Measurements from ENCODE around the gene TTC33. TPM values are rescaled to one million over a fixed set of nuclear protein-coding genes. Genes with fewer than 3 reads are reported as not detected.
A peak's percentile ranks its signal among the peaks of the same experiment; 100 is the strongest.

TTC33 gene
- polyA plus RNA-seq, 1 experiment, result 12.4 TPM

- Histone ChIP-seq H3K27me3 (ENCODE audit: control insufficient read depth, insufficient read depth, low read length) (no peaks in the 10 kb centered on the region), H3K9me3 (ENCODE audit: control insufficient read depth, insufficient read depth, low read length) (no peaks in the 10 kb centered on the region; the same call in 1 of the 2 replicates), H3K4me3 (ENCODE audit: low read depth, low read length) (peak overlapping the region; percentile 85), H3K27ac (ENCODE audit: low read depth, low read length) (no peak overlapping the region)
- DNase-seq (ENCODE audit: low read depth, low spot score), result no peak
- POLR2A ChIA-PET, result no interaction called here
- no peak for TF ChIP-seq CTCF (IDR thresholded peaks at IDR 0.05; ENCODE audit: low read depth, low read length)
- CTCF ChIA-PET, result interaction anchor here (0.7 to 0.8 kb wide), 2 partner anchors 116 to 1176 kb away, joined by 3 to 5 read pairs; no protein-coding TSS in a partner anchor
Observed at GRCh38 chr5:40754381-40755092, 1.2 kb downstream of the TTC33 start.

GRCh38 chr5:40746703-40747102, 9.1 kb downstream of the TTC33 start:
- H3K4me3 ChIP-seq (ENCODE audit: low read depth, low read length), result no peak overlapping the region
- TF ChIP-seq CTCF (IDR thresholded peaks at IDR 0.05; ENCODE audit: low read depth, low read length), result no peak
- no peak overlapping the region for H3K27ac ChIP-seq (ENCODE audit: low read depth, low read length)
- H3K27me3 ChIP-seq (ENCODE audit: control insufficient read depth, insufficient read depth, low read length), result no peaks in the 10 kb centered on the region
- H3K9me3 ChIP-seq (ENCODE audit: control insufficient read depth, insufficient read depth, low read length), result no peaks in the 10 kb centered on the region
- CTCF ChIA-PET, result interaction anchor here (1.4 to 1.5 kb wide), 3 partner anchors 10 to 132 kb away, joined by 3 to 4 read pairs (median 4); no protein-coding TSS in a partner anchor
- POLR2A ChIA-PET, result no interaction called here
- DNase-seq (ENCODE audit: low read depth, low spot score), result no peak

GRCh38 chr5:40743771-40744170, 12.0 kb downstream of the TTC33 start:
- no peak for TF ChIP-seq CTCF (IDR thresholded peaks at IDR 0.05; ENCODE audit: low read depth, low read length)
- no peaks in the 10 kb centered on the region for H3K27me3 ChIP-seq (ENCODE audit: control insufficient read depth, insufficient read depth, low read length)
- POLR2A ChIA-PET, result no interaction called here
- H3K9me3 ChIP-seq (ENCODE audit: control insufficient read depth, insufficient read depth, low read length), result peaks cover 3% of the 10 kb centered on the region; the same call in 1 of the 2 replicates
- CTCF ChIA-PET, result interaction anchor here (0.7 to 0.9 kb wide), 3 partner anchors 204 to 795 kb away, joined by 3 to 5 read pairs (median 3); no protein-coding TSS in a partner anchor
- DNase-seq (ENCODE audit: low read depth, low spot score), result no peak
- no peak overlapping the region for H3K27ac ChIP-seq (ENCODE audit: low read depth, low read length)
- no peak overlapping the region for H3K4me3 ChIP-seq (ENCODE audit: low read depth, low read length)

- TF ChIP-seq CTCF (IDR thresholded peaks at IDR 0.05; ENCODE audit: low read depth, low read length), result no peak
- ChIA-PET CTCF (interaction anchor here (0.7 to 1.8 kb wide), 5 partner anchors 12 to 1139 kb away, joined by 3 to 5 read pairs (median 4); no protein-coding TSS in a partner anchor), POLR2A (no interaction called here)
- H3K4me3 ChIP-seq (ENCODE audit: low read depth, low read length), result no peak overlapping the region
- H3K27ac ChIP-seq (ENCODE audit: low read depth, low read length), result no peak overlapping the region
- H3K9me3 ChIP-seq (ENCODE audit: control insufficient read depth, insufficient read depth, low read length), result peaks cover 3% of the 10 kb centered on the region; the same call in 1 of the 2 replicates
- no peaks in the 10 kb centered on the region for H3K27me3 ChIP-seq (ENCODE audit: control insufficient read depth, insufficient read depth, low read length)
- DNase-seq (ENCODE audit: low read depth, low spot score), result no peak
Observed at GRCh38 chr5:40738502-40738901, 17.3 kb downstream of the TTC33 start.

Data from AG04450 (cell line).